Stomach smooth muscle (tissue), 2 donors: ENCODE data around the gene P3H2.

Experiments used
- H3K27ac ChIP-seq: one replicate; pipeline ENCODE4 v1.7.0; 2013; ENCODE audit warnings: mild to moderate bottlenecking, low read length, inconsistent platforms
- H3K27me3 ChIP-seq, 2 donors: one replicate each; pipeline ENCODE4 v1.7.0; 2013; ENCODE audit warnings: low read length in 2 of 2; ENCODE audit not compliant: insufficient read depth in 2 of 2, control insufficient read depth in 1 of 2
- H3K36me3 ChIP-seq, 2 donors: one replicate each; pipeline ENCODE4 v1.7.0; 2013; ENCODE audit warnings: low read length in 2 of 2; ENCODE audit not compliant: control insufficient read depth in 2 of 2, insufficient read depth in 2 of 2
- H3K4me1 ChIP-seq: one replicate; pipeline ENCODE4 v1.7.0; 2013; ENCODE audit warnings: low read length; ENCODE audit not compliant: control insufficient read depth, insufficient read depth
- H3K4me3 ChIP-seq, 2 donors: one replicate each; pipeline ENCODE4 v1.7.0; 2013; ENCODE audit warnings: low read length in 2 of 2
- H3K9ac ChIP-seq, 2 donors: one replicate each; pipeline ENCODE4 v1.7.0; 2013; ENCODE audit warnings: low read length in 2 of 2, mild to moderate bottlenecking in 1 of 2
- H3K9me3 ChIP-seq, 2 donors: one replicate each; pipeline ENCODE4 v1.7.0; 2013; ENCODE audit warnings: low read length in 2 of 2; ENCODE audit not compliant: control insufficient read depth in 2 of 2
- donor health status: healthy.
- donor health status: Pancreatic carcinoma.

Gene P3H2

DNA sequence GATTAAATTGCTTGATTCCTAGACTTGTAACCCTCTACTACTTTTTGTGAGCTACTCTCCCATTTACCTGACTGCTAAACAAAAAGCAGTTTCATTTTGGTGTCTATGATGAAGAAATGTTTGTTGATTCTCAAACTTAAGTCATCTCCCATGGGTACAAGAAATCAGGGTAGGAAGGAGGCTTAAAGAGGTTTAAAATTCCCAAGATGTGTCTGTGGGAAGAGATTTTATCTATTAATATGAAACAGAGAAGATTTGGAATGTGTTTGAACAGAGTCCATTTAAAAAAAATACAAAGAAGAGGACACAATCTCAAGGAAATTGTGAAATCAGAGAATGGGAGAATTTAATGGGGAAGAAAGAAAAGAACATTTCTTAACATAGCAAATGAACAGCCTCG is 14.8 kb downstream of the P3H2 start:
- Histone ChIP-seq H3K4me1 (peaks cover 5% of the 10 kb centered on the region), H3K9ac (no peak overlapping the region), H3K4me3 (no peak overlapping the region), H3K27me3 (no peaks in the 10 kb centered on the region), H3K36me3 (no peaks in the 10 kb centered on the region), H3K27ac (no peak overlapping the region), H3K9me3 (no peaks in the 10 kb centered on the region)

DNA sequence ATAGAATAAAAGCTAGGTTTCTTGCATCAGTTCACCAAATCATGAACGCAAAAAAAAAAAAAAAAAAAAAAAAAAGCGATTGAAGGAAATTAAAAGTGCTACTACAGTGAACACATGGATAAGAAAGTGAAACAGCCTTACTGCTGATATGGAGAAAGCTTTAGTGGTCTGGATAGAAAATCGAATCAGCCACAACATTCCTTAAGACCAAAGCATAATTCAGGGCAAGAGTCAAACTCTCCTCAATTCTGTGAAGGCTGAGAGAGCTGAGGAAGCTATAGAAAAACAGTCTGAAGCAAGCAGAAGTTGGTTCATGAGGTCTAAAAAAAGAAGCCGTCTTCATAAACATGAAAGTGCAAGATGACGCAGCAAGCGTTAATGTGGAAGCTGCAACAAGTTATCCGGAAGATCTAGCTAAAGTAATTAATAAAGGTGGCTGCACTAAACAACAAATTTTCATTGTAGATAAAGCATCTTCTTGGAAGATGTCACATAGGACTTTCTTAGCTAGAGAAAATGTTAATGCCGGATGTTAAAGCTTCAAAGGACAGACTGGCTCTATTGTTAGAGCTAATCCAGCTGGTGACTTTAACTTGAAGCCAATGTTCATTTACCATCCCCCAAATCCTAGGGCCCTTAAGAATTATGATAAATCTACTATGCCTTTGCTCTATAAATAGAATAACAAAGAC is 19.2 kb downstream of the P3H2 start:
- Histone ChIP-seq H3K9ac (peak overlapping the region; percentile 45 to 60), H3K4me1 (peaks cover 7% of the 10 kb centered on the region), H3K9me3 (no peaks in the 10 kb centered on the region), H3K36me3 (no peaks in the 10 kb centered on the region), H3K27ac (peak overlapping the region; percentile 58), H3K27me3 (no peaks in the 10 kb centered on the region), H3K4me3 (peak overlapping the region; percentile 47 to 61)

DNA sequence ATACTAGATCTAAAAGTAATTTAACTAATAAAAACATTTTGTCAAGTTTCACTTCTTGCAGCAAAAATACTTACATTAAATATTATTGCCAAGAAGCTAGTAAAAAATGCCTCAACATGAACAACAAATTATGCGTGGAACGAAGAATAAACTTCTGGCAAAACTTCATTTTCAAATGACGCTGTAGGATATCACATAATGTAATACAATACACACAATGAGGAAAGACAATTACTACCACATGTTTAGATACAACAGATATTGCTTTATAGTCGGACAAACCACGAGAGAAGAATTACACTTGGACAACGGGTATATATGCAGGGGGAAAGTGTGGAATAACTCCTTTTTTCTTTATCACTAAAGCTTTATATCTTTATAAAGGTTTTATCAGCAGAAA is 21.6 kb downstream of the P3H2 start:
- peaks cover 12% of the 10 kb centered on the region for H3K4me1 ChIP-seq
- no peak overlapping the region for H3K27ac ChIP-seq
- no peak overlapping the region for H3K9ac ChIP-seq
- H3K4me3 ChIP-seq, result no peak overlapping the region
- H3K36me3 ChIP-seq, result no peaks in the 10 kb centered on the region
- H3K27me3 ChIP-seq, result no peaks in the 10 kb centered on the region
- H3K9me3 ChIP-seq, result no peaks in the 10 kb centered on the region

DNA sequence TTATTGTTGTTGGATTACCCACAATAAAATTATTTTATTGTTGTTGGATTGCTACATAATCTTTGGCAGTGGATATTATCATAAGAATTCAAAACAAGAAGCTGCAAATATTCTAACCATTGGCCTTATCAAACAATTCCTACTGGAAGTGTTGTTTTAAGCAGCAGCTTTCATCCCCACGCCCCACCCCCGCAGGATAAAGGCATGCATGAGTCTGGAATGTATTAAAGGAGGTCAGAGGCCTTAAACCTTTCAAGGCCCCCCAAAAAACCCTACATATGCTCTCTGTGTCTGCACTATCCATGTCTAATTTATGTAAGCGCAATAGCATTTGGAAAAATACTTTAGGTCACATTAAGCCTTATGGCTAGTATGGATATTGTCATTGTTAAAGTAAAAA is 23.1 kb downstream of the P3H2 start:
- H3K4me1 ChIP-seq, result peaks cover 12% of the 10 kb centered on the region
- H3K4me3 ChIP-seq, result no peak overlapping the region
- no peaks in the 10 kb centered on the region for H3K36me3 ChIP-seq
- no peak overlapping the region for H3K27ac ChIP-seq
- H3K27me3 ChIP-seq, result no peaks in the 10 kb centered on the region
- H3K9ac ChIP-seq, result no peak overlapping the region
- no peaks in the 10 kb centered on the region for H3K9me3 ChIP-seq

DNA sequence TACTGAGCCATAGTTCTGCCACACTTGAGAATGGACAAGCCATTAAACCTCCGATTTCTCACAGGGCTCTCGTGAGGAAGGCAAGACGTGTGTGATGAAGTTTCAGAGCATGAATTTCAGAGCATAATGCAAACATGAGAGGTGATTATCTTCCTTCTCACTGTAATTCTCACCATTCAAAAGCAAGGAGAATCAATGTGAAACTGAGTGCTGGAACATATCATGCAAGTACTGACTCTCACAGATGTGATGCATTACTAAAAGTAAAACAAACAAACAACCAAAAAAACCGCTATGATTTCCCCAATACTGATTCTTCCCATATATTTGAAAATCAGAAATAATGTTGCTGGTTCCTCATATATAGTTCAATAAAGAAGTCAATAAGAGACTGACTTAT is 23.7 kb downstream of the P3H2 start:
- Histone ChIP-seq H3K36me3 (no peaks in the 10 kb centered on the region), H3K9me3 (no peaks in the 10 kb centered on the region), H3K9ac (no peak overlapping the region), H3K27ac (no peak overlapping the region), H3K4me3 (no peak overlapping the region), H3K4me1 (peaks cover 10% of the 10 kb centered on the region), H3K27me3 (no peaks in the 10 kb centered on the region)

DNA sequence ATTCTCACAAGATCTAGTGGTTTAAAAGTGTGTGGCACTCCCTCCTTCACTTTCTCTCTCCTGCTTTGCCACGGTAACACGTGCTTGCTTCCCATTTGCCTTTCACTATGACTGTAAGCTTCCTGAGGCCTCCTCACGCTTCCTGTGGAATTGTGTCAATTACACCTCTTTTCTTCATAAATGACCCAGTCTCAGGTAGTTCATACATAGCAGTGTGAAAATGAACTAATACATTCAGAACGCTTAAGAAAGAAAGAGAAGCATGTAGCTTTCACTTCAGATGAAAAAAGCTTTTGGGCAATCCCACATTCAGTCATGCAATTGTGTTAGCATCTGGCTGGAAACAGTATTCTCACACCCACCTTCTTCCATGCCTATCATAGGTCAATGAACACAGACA is 24.4 kb downstream of the P3H2 start:
- Histone ChIP-seq H3K9ac (no peak overlapping the region), H3K36me3 (no peaks in the 10 kb centered on the region), H3K4me3 (no peak overlapping the region), H3K27me3 (no peaks in the 10 kb centered on the region), H3K9me3 (no peaks in the 10 kb centered on the region), H3K27ac (no peak overlapping the region), H3K4me1 (peaks cover 9% of the 10 kb centered on the region)

DNA sequence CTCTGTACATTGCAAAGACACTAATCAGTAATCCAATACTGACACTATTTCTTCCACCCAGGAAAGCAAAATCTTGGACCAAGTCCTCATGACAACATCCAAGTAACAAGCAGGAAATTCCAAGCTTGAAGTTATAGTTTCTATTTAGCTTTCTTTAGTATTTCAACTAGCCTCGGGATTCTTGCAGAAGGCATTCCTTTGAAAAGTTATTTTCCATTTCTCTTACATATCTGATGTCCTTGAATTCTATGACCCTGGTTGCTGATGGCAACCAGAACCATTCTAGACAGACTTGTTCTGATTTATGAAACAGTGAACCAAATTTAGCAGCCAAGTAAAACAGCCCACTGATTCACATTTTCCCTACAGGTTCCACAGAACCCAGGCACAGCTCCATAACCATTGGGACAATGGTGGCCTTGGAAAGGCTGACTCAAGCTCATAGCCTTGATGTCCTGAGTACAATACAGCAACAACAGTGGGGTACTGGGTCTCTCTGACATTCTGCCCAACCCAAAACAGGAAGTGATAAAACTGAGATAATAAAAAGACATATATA is 26.5 kb downstream of the P3H2 start:
- peak overlapping the region in 1 of 2 donors; percentile 4 for H3K4me3 ChIP-seq
- H3K9me3 ChIP-seq, result no peaks in the 10 kb centered on the region
- no peak overlapping the region for H3K9ac ChIP-seq
- no peaks in the 10 kb centered on the region for H3K27me3 ChIP-seq
- peak overlapping the region; percentile 41 for H3K27ac ChIP-seq
- peaks cover 4% of the 10 kb centered on the region for H3K4me1 ChIP-seq
- H3K36me3 ChIP-seq, result no peaks in the 10 kb centered on the region

DNA sequence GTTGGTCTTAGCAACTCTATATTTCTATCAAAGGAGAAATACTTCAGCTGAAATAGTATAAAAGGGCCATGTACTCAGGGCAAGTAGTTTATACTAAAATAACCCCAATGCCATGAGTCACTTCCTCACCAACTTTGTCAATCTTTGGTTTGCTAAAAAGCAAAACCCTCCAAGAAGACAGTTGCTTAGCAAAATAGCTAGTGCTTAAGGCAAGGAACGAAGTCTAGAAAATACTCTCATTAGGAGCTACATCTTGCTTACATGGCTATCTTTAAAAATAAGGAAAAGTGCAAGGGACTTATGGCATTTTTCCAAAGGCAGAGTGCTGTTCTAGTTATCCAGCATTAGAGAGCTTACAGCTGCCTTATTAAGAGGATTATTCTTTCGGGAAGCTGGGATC is 28.4 kb downstream of the P3H2 start:
- Histone ChIP-seq H3K4me1 (peaks cover 4% of the 10 kb centered on the region), H3K27me3 (no peaks in the 10 kb centered on the region), H3K4me3 (peak overlapping the region in 1 of 2 donors; percentile 13), H3K9ac (peak overlapping the region in 1 of 2 donors; percentile 4), H3K9me3 (no peaks in the 10 kb centered on the region), H3K36me3 (no peaks in the 10 kb centered on the region), H3K27ac (no peak overlapping the region)

DNA sequence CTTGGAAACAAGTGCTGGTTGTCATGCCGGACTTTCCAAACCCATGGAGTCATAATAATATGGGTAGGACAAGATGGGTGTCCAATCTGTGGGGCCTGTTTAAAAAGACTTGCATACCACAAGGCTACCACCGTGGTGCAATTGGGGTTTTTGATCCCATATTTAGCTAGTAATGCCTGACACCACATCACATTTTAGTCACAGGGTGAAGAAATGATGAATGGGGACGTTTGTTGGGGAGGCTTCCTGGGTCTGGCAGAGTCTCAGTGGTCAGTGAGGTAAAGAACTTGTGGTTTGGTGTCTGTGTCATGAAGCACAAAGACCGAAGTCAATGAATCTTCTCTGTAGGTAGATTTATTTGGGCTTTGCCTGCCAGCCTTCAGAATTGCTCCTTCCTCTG is 31.0 kb downstream of the P3H2 start:
- H3K27ac ChIP-seq, result no peak overlapping the region

DNA sequence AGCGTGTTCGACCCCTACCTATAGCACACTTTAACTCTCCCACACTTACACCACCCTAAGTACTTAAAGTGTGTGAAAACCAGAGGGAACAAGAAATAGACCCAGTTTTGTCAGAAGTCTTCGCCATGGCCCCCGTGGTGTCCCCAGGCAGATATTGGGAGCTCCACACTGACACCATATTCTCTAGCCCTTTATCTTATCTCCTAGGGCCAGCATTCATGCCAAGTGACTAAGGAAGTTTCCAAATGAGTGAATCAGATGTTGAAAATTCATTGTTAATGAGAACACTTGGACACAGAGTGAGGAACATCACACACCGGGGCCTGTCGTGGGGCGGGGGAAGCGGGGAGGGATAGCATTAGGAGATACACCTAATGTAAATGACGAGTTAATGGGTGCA is 31.8 kb downstream of the P3H2 start:
- Histone ChIP-seq H3K9me3 (no peaks in the 10 kb centered on the region), H3K9ac (no peak overlapping the region), H3K4me1 (no peaks in the 10 kb centered on the region), H3K27ac (no peak overlapping the region), H3K4me3 (no peak overlapping the region), H3K27me3 (no peaks in the 10 kb centered on the region), H3K36me3 (no peaks in the 10 kb centered on the region)

More for the DNA sequence above, 31.0 kb downstream of the P3H2 start:
- Histone ChIP-seq H3K27me3 (no peaks in the 10 kb centered on the region), H3K4me1 (peaks cover 4% of the 10 kb centered on the region), H3K4me3 (no peak overlapping the region), H3K9me3 (no peaks in the 10 kb centered on the region), H3K36me3 (no peaks in the 10 kb centered on the region), H3K9ac (no peak overlapping the region)

DNA sequence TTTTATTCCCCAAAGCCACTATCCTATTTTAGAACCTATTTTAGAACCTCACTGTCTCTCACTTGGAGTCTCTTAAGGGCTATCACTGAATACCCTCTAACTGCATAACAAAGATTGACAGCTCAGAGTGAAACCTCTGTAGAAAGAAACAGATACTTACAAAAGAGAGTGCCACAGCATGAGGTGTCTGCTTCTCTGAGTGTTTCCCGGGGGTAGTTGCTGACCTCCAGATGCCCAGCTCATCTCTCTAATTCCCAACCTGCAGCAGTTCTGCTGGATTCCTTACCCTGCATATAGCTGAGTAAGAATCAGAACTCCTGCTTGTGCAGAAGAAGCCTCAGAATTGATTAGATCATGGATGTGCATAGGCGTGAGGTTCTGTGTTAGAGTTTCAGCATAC is 34.5 kb downstream of the P3H2 start:
- Histone ChIP-seq H3K9ac (no peak overlapping the region), H3K4me3 (no peak overlapping the region), H3K27me3 (no peaks in the 10 kb centered on the region), H3K9me3 (no peaks in the 10 kb centered on the region), H3K36me3 (no peaks in the 10 kb centered on the region), H3K27ac (no peak overlapping the region), H3K4me1 (no peaks in the 10 kb centered on the region)
